ENCODE results near the gene PGF.
A peak's percentile ranks its signal among the peaks of the same experiment; 100 is the strongest.

PGF gene

DNA sequence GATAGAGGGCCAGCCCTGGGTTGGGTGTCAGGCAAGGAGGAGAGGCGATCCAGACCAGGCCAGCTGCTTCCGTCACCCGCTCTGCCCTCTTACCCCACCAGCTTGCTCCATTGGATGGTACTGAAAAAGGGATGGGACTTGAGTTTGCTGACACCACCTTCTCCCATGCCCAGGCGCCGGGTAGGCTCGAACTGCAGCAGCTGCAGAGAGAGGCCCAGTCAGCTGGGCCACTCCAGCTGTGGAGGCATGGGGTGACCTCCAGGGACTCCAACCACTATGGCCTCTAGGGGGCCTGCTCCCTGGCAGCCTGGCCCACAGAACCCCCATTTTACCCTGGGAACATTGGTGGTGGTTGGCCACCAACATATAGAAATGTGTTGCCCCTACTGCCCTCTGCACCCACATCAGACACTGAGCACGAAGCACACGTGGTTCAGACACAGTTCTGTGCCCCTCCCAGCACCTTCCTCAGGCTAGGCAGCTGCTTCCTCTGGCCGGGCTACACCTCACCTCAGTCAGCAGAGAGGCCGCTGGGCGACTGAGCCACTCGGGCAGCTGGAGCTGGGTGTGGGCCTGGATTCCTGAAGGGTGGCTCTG is 48.4 kb downstream of the PGF start:
- in situ Hi-C loops (cut with HindIII; ENCODE audit: low sequenced_read_pairs) = loop anchor here (25.0 kb wide), 1 partner anchor 180 kb away; no protein-coding TSS in a partner anchor
- TF ChIP-seq, protein P1, sequence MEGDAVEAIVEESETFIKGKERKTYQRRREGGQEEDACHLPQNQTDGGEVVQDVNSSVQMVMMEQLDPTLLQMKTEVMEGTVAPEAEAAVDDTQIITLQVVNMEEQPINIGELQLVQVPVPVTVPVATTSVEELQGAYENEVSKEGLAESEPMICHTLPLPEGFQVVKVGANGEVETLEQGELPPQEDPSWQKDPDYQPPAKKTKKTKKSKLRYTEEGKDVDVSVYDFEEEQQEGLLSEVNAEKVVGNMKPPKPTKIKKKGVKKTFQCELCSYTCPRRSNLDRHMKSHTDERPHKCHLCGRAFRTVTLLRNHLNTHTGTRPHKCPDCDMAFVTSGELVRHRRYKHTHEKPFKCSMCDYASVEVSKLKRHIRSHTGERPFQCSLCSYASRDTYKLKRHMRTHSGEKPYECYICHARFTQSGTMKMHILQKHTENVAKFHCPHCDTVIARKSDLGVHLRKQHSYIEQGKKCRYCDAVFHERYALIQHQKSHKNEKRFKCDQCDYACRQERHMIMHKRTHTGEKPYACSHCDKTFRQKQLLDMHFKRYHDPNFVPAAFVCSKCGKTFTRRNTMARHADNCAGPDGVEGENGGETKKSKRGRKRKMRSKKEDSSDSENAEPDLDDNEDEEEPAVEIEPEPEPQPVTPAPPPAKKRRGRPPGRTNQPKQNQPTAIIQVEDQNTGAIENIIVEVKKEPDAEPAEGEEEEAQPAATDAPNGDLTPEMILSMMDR (IDR thresholded peaks at IDR 0.05; ENCODE audit: low read depth, low read length, missing control alignments) = peak; percentile 26
- no peak overlapping the region for H3K4me3 ChIP-seq (ENCODE audit: low read depth, low read length)
- no peak for DNase-seq (ENCODE audit: low read depth)

DNA sequence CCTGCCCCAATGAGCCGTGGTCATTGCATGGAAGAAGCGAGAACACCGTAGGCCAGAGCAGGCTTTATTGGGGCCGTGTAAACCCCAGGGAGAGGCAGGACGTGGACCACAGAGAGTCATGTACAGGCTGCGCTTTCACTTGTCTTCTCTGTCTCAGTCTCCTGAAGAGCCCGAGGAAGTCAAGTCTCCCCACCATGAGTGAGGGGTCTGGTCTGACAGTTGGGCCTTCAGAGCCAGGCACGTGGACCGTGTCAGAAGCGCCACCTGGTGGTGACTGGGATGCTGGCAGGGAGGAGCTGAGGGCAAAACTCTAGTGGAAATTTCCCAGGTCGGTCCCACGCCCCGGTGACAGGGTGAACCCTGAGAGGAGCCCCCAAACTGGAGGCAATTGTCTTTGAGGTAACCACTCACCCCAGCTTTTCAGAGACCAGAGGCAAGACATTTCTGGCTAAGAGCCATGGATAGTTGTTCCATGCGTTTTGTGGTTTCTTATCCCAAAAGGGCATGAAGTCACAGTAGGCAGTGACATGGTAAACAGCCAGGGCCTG is 49.7 kb downstream of the PGF start:
- no peak for DNase-seq (ENCODE audit: low read depth)
- H3K4me3 ChIP-seq (ENCODE audit: low read depth, low read length) = no peak overlapping the region
- in situ Hi-C loops (cut with HindIII; ENCODE audit: low sequenced_read_pairs) = loop anchor here (25.0 kb wide), 1 partner anchor 182 kb away; no protein-coding TSS in a partner anchor
- TF ChIP-seq, protein P1 (IDR thresholded peaks at IDR 0.05; ENCODE audit: low read depth, low read length, missing control alignments) = peak; percentile 96

DNA sequence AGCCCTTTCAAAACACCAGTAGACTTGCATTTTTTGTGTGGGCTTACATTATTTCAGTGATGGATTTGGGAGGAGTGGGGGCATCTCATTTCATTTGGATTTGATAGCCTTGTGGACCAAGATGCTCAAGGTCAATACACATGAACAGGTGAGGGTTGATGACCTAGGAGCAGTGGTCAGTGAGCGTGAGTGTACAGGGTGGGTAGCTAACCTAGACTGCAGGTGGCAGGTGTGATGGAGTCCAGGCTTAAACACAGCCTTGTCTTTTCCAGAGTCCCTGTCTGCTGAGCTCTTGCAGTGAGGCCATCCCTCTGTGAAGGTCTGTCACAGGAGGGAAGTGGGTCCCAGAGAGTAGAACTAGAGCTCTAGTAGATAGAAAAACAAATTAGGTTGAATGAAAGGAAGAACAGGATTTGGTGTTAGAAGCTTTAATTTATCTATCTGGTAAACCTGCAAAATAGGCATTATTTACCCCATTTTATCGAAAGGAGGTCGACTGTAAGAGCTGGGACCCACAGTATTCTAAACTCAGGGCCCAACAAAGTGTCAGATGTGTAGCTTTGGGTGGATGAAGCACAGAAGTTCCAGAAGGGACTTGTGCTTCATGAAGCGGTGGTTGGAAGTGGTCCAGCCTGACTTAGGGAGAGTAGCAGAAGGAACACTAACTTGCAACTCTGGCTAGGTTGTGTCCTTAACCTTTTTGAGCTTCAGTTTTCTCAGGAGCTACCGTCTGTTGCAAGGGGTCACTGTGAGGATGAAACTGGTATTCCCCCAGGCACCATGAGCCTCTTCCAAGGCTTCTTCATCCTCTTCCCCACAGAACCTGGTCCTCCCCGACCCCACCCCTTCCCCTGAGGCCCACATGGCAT is 50.5 kb downstream of the PGF start:
- in situ Hi-C loops (cut with HindIII; ENCODE audit: low sequenced_read_pairs) = loop anchor here (5.0 to 25.0 kb wide), 3 partner anchors 43 to 182 kb away; no protein-coding TSS in a partner anchor

DNA sequence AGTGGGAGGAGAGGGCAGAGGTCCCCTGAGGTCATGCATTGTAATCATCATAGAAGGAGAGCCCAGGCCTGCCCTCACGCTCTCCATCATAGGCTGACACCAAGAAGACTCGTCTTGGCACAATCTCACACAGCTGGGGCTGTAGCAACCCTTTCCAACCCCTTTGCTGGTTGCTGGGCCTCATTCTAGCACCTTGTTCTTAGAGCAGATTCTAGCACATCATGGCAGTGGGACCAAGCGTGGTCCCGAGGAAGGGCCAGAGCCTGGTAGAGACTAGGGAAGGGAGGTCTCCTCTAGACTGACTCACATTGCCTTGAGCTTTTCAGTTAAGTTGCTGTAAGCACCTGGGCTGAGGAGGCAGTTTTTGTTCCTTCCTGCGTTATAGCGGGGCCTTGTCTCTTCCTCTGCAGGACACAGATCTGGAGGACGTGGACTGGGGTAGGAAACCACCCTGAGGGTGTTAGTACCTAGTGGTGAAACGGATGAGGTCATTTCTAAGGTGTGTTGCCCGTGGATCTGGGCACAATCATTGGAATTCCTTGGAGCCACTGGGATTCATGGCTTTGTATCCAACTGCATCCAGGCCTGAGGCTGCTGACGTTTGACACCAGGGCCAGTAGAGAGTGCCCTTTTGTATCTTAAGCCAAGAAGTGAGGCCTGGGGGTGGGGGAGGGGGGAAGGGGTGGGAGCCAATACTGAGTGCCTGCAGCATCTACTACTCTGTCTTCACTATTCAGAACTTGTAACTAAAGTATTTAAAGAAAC is 52.3 kb downstream of the PGF start:
- TF ChIP-seq, protein P1 (IDR thresholded peaks at IDR 0.05; ENCODE audit: low read depth, low read length, missing control alignments) = no peak
- DNase-seq (ENCODE audit: low read depth) = no peak
- no peak overlapping the region for H3K4me3 ChIP-seq (ENCODE audit: low read depth, low read length)
- in situ Hi-C loops (cut with HindIII; ENCODE audit: low sequenced_read_pairs) = loop anchor here (5.0 to 25.0 kb wide), 3 partner anchors 41 to 184 kb away; no protein-coding TSS in a partner anchor

More for the DNA sequence above, 50.5 kb downstream of the PGF start:
- no peak overlapping the region for H3K4me3 ChIP-seq (ENCODE audit: low read depth, low read length)
- no peak for DNase-seq (ENCODE audit: low read depth)
- TF ChIP-seq, protein P1 (IDR thresholded peaks at IDR 0.05; ENCODE audit: low read depth, low read length, missing control alignments) = no peak

DNA sequence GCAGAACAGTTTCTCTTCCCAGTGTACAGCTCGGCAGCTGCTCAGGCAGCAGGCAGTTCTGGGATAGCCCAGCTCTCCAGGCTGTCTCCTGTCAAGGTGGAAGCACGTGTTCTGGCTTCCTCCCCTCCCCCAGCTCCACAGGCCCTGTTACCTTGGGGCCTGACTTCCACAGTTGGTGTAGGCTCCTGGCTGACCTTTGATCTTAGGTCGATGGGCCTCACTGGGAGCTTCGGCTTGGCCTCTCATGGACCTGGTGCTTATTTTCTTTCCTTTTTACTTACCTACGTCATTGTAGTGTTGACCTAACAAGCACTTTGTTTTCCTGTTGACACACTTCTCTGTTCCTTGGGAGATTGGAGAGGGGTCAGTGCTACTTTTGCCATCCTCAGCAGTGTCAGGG is 56.7 kb downstream of the PGF start:
- TF ChIP-seq, protein P1 (IDR thresholded peaks at IDR 0.05; ENCODE audit: low read depth, low read length, missing control alignments) = no peak
- in situ Hi-C loops (cut with HindIII; ENCODE audit: low sequenced_read_pairs) = no loop called here
- DNase-seq (ENCODE audit: low read depth) = no peak
- no peak overlapping the region for H3K4me3 ChIP-seq (ENCODE audit: low read depth, low read length)

DNA sequence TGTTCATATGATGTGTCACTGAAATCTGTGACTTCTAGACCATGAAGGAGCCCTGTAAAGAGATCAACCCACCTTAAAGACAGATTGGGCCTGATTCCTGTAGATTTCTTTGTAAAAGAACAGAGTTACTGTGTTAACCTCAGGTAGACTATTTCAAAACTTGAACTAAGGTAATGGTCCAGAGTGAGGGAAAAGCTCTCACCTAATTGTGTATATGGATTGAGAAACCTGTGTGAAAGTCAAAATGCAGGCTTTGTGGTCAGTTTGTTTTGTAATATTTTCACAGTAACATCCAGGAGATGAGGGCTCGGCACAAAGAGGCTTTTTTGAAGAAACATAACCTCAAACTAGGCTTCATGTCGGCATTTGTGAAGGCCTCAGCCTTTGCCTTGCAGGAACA is 57.3 kb downstream of the PGF start:
- H3K4me3 ChIP-seq (ENCODE audit: low read depth, low read length) = no peak overlapping the region
- TF ChIP-seq, protein P1 (IDR thresholded peaks at IDR 0.05; ENCODE audit: low read depth, low read length, missing control alignments) = no peak
- no peak for DNase-seq (ENCODE audit: low read depth)
- in situ Hi-C loops (cut with HindIII; ENCODE audit: low sequenced_read_pairs) = no loop called here

All from astrocyte of the cerebellum (primary cell).